Smooth muscle cell (in vitro differentiated cells): Measurements from ENCODE around the gene NDST4. TPM values are rescaled to one million over a fixed set of nuclear protein-coding genes. Genes with fewer than 3 reads are reported as not detected.

ENCODE experiments used
- DNase-seq: peaks from one replicate; lab custom pipeline; 2025; ENCODE audit not compliant: unreplicated experiment; lab: John Stamatoyannopoulos, UW
- H2AFZ ChIP-seq: fragments of 200-600 bp; sonication (generic); 2 replicates; pipeline ENCODE4 v1.6.0; 2016; ENCODE audit warnings: antibody characterized with exemption, low read depth, mild to moderate bottlenecking
- H3F3A ChIP-seq: fragments of 200-600 bp; sonication (generic); 2 replicates; pipeline ENCODE4 v1.6.0; 2017; ENCODE audit warnings: antibody characterized with exemption, low read depth
- H3K27ac ChIP-seq: fragments of 200-600 bp; sonication (generic); 2 replicates; pipeline ENCODE4 v1.5.1; 2016; ENCODE audit warnings: low read depth, mild to moderate bottlenecking
- H3K27me3 ChIP-seq: fragments of 200-600 bp; sonication (generic); 2 replicates; pipeline ENCODE4 v1.6.1; 2016; ENCODE audit warnings: low read depth, mild to moderate bottlenecking
- H3K36me3 ChIP-seq: fragments of 200-600 bp; sonication (generic); 2 replicates; pipeline ENCODE4 v1.5.1; 2016; ENCODE audit warnings: low read depth
- H3K4me1 ChIP-seq: fragments of 200-600 bp; sonication (generic); 2 replicates; pipeline ENCODE4 v1.5.1; 2016; ENCODE audit warnings: low read depth
- H3K4me2 ChIP-seq: fragments of 200-600 bp; sonication (generic); 2 replicates; pipeline ENCODE4 v1.6.0; 2016; ENCODE audit warnings: mild to moderate bottlenecking
- H3K4me3 ChIP-seq: fragments of 200-600 bp; sonication (generic); 2 replicates; pipeline ENCODE4 v1.5.1; 2016; ENCODE audit warnings: mild to moderate bottlenecking
- H3K79me2 ChIP-seq: fragments of 200-600 bp; sonication (generic); 2 replicates; pipeline ENCODE4 v1.6.0; 2016; ENCODE audit warnings: low read depth, mild to moderate bottlenecking
- H3K9ac ChIP-seq: fragments of 200-600 bp; sonication (generic); 2 replicates; pipeline ENCODE4 v1.6.0; 2016; ENCODE audit warnings: low read depth
- H3K9me3 ChIP-seq: fragments of 200-600 bp; sonication (generic); replicated peaks from 2 replicates; pipeline ENCODE4 v1.5.1; 2016; ENCODE audit warnings: low read depth
- H4K20me1 ChIP-seq: fragments of 200-600 bp; sonication (generic); 2 replicates; pipeline ENCODE4 v1.6.0; 2016; ENCODE audit warnings: low read depth
- CTCF ChIP-seq: fragments of 200-600 bp; sonication (generic); IDR thresholded peaks from 2 replicates; pipeline ENCODE4 v1.5.1; 2017; ENCODE audit warnings: borderline replicate concordance, mild to moderate bottlenecking, antibody characterized with exemption; ENCODE audit not compliant: insufficient read depth, poor library complexity, severe bottlenecking
- WGBS: methylation state at CpG from one replicate; pipeline ENCODE4 v1.1.7; 2016; ENCODE audit warnings: low lambda C conversion rate; 5-methylcytosine and 5-hydroxymethylcytosine counted together
- polyA plus RNA-seq: library from polyadenylated mRNA; unstranded; fragments of >200 nt; fragmentation: Nextera tagmentation; extraction: Ambion mirVana; gene quantifications from 2 replicates; pipeline ENCODE4 v1.2.1, GENCODE V29; 2016
- total RNA-seq: library from RNA; depleted of rRNA; stranded (reverse); fragments of >200 nt; gene quantifications from 2 replicates; pipeline ENCODE4 v1.2.3, GENCODE V29; 2014

NDST4 gene
- total and polyA plus RNA-seq, 2 experiments from 2014 or later = not detected

DNA sequence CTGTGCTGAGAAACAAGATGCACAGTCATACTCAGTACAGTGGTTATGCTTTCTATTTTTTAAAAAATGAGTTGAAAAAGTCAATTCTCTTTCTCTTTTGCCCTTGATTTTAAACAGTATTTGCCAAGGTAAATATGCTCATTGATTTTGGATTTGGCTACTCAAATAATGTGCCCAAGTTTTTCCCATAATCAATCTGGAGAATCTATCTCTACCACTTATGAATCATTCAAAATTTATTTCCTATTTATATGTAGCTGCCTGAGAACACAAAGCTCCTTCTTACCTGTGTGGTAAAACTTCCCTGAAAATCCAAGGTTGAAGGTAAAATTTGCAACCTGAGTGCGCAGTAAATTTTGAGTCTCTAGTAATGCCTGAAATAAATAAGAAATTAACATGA, 136.5 kb downstream of the NDST4 start:
- Histone ChIP-seq H3K36me3 (no peaks in the 10 kb centered on the region), H3F3A (no peaks in the 10 kb centered on the region), H3K4me3 (no peak overlapping the region), H3K79me2 (no peaks in the 10 kb centered on the region), H4K20me1 (no peaks in the 10 kb centered on the region), H3K27me3 (no peaks in the 10 kb centered on the region), H3K9ac (no peak overlapping the region), H3K4me1 (no peaks in the 10 kb centered on the region), H3K4me2 (no peak overlapping the region), H3K9me3 (no peaks in the 10 kb centered on the region), H3K27ac (no peak overlapping the region), H2AFZ (no peak overlapping the region)
- TF ChIP-seq CTCF = no peak
- no peak for DNase-seq
- WGBS = 97% methylated on average over 1 of the region's 1 CpG

- Histone ChIP-seq H3K9me3 (no peaks in the 10 kb centered on the region), H3K27me3 (peaks cover 3% of the 10 kb centered on the region), H2AFZ (no peak overlapping the region), H3K4me3 (no peak overlapping the region), H3K27ac (no peak overlapping the region), H3K9ac (no peak overlapping the region), H4K20me1 (no peaks in the 10 kb centered on the region), H3K4me1 (no peaks in the 10 kb centered on the region), H3K79me2 (no peaks in the 10 kb centered on the region), H3F3A (no peaks in the 10 kb centered on the region), H3K36me3 (no peaks in the 10 kb centered on the region), H3K4me2 (no peak overlapping the region)
- no peak for TF ChIP-seq CTCF
- DNase-seq = no peak
These were observed 149.4 kb downstream of the NDST4 start for GRCh38 chr4:114964026-114964425.

GRCh38 chr4:114945616-114946015, 167.8 kb downstream of the NDST4 start:
- Histone ChIP-seq H3K36me3 (no peaks in the 10 kb centered on the region), H4K20me1 (no peaks in the 10 kb centered on the region), H3K9me3 (no peaks in the 10 kb centered on the region), H3K4me2 (no peak overlapping the region), H3K9ac (no peak overlapping the region), H3K27me3 (no peaks in the 10 kb centered on the region), H3K4me1 (peaks cover 6% of the 10 kb centered on the region), H3F3A (no peaks in the 10 kb centered on the region), H2AFZ (no peak overlapping the region), H3K4me3 (no peak overlapping the region), H3K27ac (no peak overlapping the region), H3K79me2 (no peaks in the 10 kb centered on the region)
- WGBS = 93% methylated on average over 1 of the region's 1 CpG
- no peak for DNase-seq
- no peak for TF ChIP-seq CTCF

- no peak for DNase-seq
- Histone ChIP-seq H3K36me3 (no peaks in the 10 kb centered on the region), H3K27me3 (peaks cover 14% of the 10 kb centered on the region), H3K4me3 (no peak overlapping the region), H2AFZ (no peak overlapping the region), H3K9me3 (no peaks in the 10 kb centered on the region), H3K9ac (no peak overlapping the region), H3K79me2 (no peaks in the 10 kb centered on the region), H3F3A (no peaks in the 10 kb centered on the region), H3K4me2 (no peak overlapping the region), H3K27ac (no peak overlapping the region), H3K4me1 (peaks cover 6% of the 10 kb centered on the region), H4K20me1 (no peaks in the 10 kb centered on the region)
- TF ChIP-seq CTCF = no peak
- WGBS = 77% methylated on average over 2 of the region's 2 CpGs
These were observed 171.9 kb downstream of the NDST4 start for GRCh38 chr4:114941503-114941902.
